Right atrium auricular region (tissue), 2 donors: ENCODE measurements around the gene WARS2. TPM values are rescaled to one million over a fixed set of nuclear protein-coding genes. Genes with fewer than 3 reads are reported as not detected.

ENCODE experiments used
- DNase-seq: peaks from one replicate; pipeline ENCODE4 v3.0.0-alpha.2; 2019; ENCODE audit warnings: low spot score
- H3K27ac ChIP-seq, 2 donors: fragments of 200-600 bp; sonication (generic); 1 replicate in 1 of 2; 2 replicates in 1 of 2; pipeline ENCODE4 v1.5.1; 2016 to 2019
- H3K27me3 ChIP-seq, 2 donors: fragments of 200-600 bp; sonication (generic); one replicate each; pipeline versions ENCODE4 v1.5.1 to v1.6.0; 2017 to 2019
- H3K36me3 ChIP-seq: fragments of 200-600 bp; sonication (generic); one replicate; pipeline ENCODE4 v1.5.1; 2016
- H3K4me1 ChIP-seq, 2 donors: fragments of 200-600 bp; sonication (generic); one replicate each; pipeline versions ENCODE4 v1.5.1 to v1.6.0; 2017 to 2019
- H3K4me3 ChIP-seq, 2 donors: fragments of 200-600 bp; sonication (generic); 1 replicate in 1 of 2; 2 replicates in 1 of 2; pipeline ENCODE4 v1.5.1; 2017 to 2019; ENCODE audit warnings: mild to moderate bottlenecking in 1 of 2, moderate library complexity in 1 of 2
- H3K9me3 ChIP-seq, 2 donors: fragments of 200-600 bp; sonication (generic); one replicate each; pipeline ENCODE4 v1.5.1; 2019
- CTCF ChIP-seq, 2 donors: fragments of 200-600 bp; sonication (generic); IDR thresholded peaks; one replicate each; pipeline ENCODE4 v1.5.1; 2019; ENCODE audit warnings: antibody characterized with exemption in 2 of 2
- total RNA-seq, 2 donors: library from RNA; depleted of rRNA; stranded (reverse); fragments of >200 nt; gene quantifications; one replicate each; pipeline ENCODE4 v1.1.0, GENCODE V29; 2016

Gene WARS2
- total RNA-seq, 2 donors from 2014 or later: 9.5 to 13.2 TPM

- Histone ChIP-seq H3K4me1 (peaks cover 0 to 4% of the 10 kb centered on the region in 2 donors), H3K27me3 (no peaks in the 10 kb centered on the region), H3K36me3 (no peaks in the 10 kb centered on the region), H3K27ac (no peak overlapping the region), H3K4me3 (no peak overlapping the region), H3K9me3 (peaks cover 0 to 3% of the 10 kb centered on the region in 2 donors)
- TF ChIP-seq CTCF (IDR thresholded peaks at IDR 0.05): no peak
- DNase-seq: no peak
Measured at GRCh38 chr1:119116725-119117124, 23.7 kb downstream of the WARS2 start.

GRCh38 chr1:119115736-119116135 is 24.7 kb downstream of the WARS2 start:
- Histone ChIP-seq H3K36me3 (no peaks in the 10 kb centered on the region), H3K27ac (no peak overlapping the region), H3K4me1 (peaks cover 0 to 4% of the 10 kb centered on the region in 2 donors), H3K9me3 (peaks cover 0 to 3% of the 10 kb centered on the region in 2 donors), H3K27me3 (no peaks in the 10 kb centered on the region), H3K4me3 (no peak overlapping the region)
- DNase-seq: no peak
- TF ChIP-seq CTCF (IDR thresholded peaks at IDR 0.05): no peak

- no peaks in the 10 kb centered on the region for H3K36me3 ChIP-seq
- H3K9me3 ChIP-seq: peaks cover 0 to 3% of the 10 kb centered on the region in 2 donors
- no peak overlapping the region for H3K4me3 ChIP-seq
- no peak for TF ChIP-seq CTCF (IDR thresholded peaks at IDR 0.05)
- DNase-seq: no peak
- H3K27me3 ChIP-seq: no peaks in the 10 kb centered on the region
- no peak overlapping the region for H3K27ac ChIP-seq
- peaks cover 0 to 4% of the 10 kb centered on the region in 2 donors for H3K4me1 ChIP-seq
Measured at GRCh38 chr1:119115311-119115710, 25.1 kb downstream of the WARS2 start.

- Histone ChIP-seq H3K27me3 (no peaks in the 10 kb centered on the region), H3K4me1 (peaks cover 0 to 4% of the 10 kb centered on the region in 2 donors), H3K27ac (no peak overlapping the region), H3K36me3 (no peaks in the 10 kb centered on the region), H3K9me3 (peaks cover 0 to 3% of the 10 kb centered on the region in 2 donors), H3K4me3 (no peak overlapping the region)
- TF ChIP-seq CTCF (IDR thresholded peaks at IDR 0.05): no peak
- no peak for DNase-seq
Measured at GRCh38 chr1:119114786-119115185, 25.7 kb downstream of the WARS2 start.

GRCh38 chr1:119112791-119113190 is 27.7 kb downstream of the WARS2 start:
- Histone ChIP-seq H3K27me3 (no peaks in the 10 kb centered on the region), H3K4me1 (peaks cover 0 to 4% of the 10 kb centered on the region in 2 donors), H3K4me3 (no peak overlapping the region), H3K27ac (no peak overlapping the region), H3K36me3 (no peaks in the 10 kb centered on the region), H3K9me3 (no peaks in the 10 kb centered on the region)
- TF ChIP-seq CTCF (IDR thresholded peaks at IDR 0.05): no peak
- DNase-seq: no peak

GRCh38 chr1:119112244-119112643 is 28.2 kb downstream of the WARS2 start:
- DNase-seq: no peak
- H3K36me3 ChIP-seq: no peaks in the 10 kb centered on the region
- H3K4me1 ChIP-seq: peaks cover 0 to 4% of the 10 kb centered on the region in 2 donors
- no peak for TF ChIP-seq CTCF (IDR thresholded peaks at IDR 0.05)
- no peak overlapping the region for H3K4me3 ChIP-seq
- H3K9me3 ChIP-seq: no peaks in the 10 kb centered on the region
- H3K27me3 ChIP-seq: no peaks in the 10 kb centered on the region
- H3K27ac ChIP-seq: no peak overlapping the region
